Duodenal mucosa (tissue), 2 donors: ENCODE results near the gene MYO1G.

Experiments
- H3K27ac ChIP-seq: one replicate; pipeline ENCODE4 v1.7.0; 2013; ENCODE audit warnings: low read depth, low read length
- H3K27me3 ChIP-seq, 2 donors: one replicate each; pipeline ENCODE4 v1.7.0; 2013; ENCODE audit warnings: low read length in 2 of 2, control low read depth in 1 of 2; ENCODE audit not compliant: insufficient read depth in 2 of 2, control insufficient read depth in 1 of 2
- H3K36me3 ChIP-seq, 2 donors: one replicate each; pipeline ENCODE4 v1.7.0; 2013; ENCODE audit warnings: low read length in 2 of 2, control low read depth in 1 of 2; ENCODE audit not compliant: insufficient read depth in 2 of 2, control insufficient read depth in 1 of 2
- H3K4me1 ChIP-seq, 2 donors: one replicate each; pipeline ENCODE4 v1.7.0; 2013; ENCODE audit warnings: low read length in 2 of 2, control low read depth in 1 of 2; ENCODE audit not compliant: insufficient read depth in 2 of 2, control insufficient read depth in 1 of 2
- H3K4me3 ChIP-seq, 2 donors: one replicate each; pipeline ENCODE4 v1.7.0; 2013; ENCODE audit warnings: low read length in 2 of 2, low read depth in 1 of 2
- H3K9ac ChIP-seq, 2 donors: one replicate each; pipeline ENCODE4 v1.7.0; 2013; ENCODE audit warnings: low read length in 2 of 2, low read depth in 1 of 2
- H3K9me3 ChIP-seq, 2 donors: one replicate each; pipeline ENCODE4 v1.7.0; 2013; ENCODE audit warnings: low read length in 2 of 2, control low read depth in 1 of 2; ENCODE audit not compliant: control insufficient read depth in 1 of 2

The MYO1G gene

DNA sequence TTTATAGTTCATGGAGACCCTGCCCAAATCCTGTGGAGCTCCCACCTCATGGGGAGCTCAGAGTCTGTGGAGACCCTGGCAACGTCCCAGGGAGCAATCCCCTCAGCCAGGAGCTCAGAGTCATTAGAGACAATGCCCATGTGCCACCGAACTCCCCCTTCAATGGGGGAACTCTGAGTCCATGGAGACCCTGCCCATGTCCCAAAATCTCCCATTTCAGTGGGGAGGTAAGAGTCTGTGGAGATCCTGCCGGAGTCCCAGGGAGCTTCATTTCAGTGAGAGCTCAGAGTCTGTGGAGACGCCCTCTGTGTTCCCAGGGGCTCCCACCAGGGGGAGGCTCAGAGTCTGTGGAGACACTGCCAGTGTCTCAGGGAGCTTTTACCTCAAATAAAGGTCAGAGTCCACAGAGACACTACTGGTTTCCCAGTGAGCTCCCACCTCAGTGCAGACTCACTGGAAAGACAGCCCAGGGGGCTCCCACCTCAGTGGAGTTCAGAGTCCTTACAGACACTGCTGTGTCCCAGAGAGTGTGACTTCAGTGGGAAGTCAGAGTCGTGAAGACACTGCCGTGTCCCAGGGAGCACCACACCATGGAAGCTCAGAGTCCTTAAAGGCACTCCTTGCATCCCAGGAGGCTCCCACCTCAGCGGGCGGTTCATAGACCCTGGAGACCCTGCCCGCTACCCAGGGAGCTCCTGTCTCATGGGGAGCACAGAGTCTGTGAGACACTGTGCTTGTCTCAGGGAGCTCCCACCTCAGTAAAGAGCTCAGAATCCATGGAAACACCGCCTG, 5.0 kb downstream of the MYO1G start:
- peaks cover 4 to 9% of the 10 kb centered on the region in 2 donors for H3K36me3 ChIP-seq
- H3K4me1 ChIP-seq: peaks cover 5 to 20% of the 10 kb centered on the region in 2 donors
- H3K9ac ChIP-seq: no peak overlapping the region
- H3K4me3 ChIP-seq: no peak overlapping the region
- no peak overlapping the region for H3K27ac ChIP-seq
- H3K27me3 ChIP-seq: no peaks in the 10 kb centered on the region
- H3K9me3 ChIP-seq: no peaks in the 10 kb centered on the region

DNA sequence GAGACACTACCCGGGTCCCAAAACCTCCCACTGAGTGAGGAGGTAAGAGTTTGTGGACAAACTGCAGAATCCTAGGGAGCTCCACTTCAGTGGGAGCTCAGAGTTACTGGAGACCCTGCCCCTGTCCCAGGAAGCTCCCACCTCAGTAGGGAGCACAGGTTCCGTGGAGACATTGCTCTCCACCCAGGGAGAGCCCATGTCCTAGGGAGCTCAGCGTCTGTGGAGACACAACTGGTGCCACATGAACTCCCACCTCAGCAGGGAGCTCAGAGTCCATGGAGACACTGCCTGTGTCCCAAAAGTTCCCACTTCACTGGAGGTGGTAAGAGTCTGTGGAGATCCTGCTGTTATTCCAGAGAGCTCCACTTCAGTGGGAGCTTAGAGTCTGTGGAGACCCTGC, 6.3 kb downstream of the MYO1G start:
- no peaks in the 10 kb centered on the region for H3K9me3 ChIP-seq
- H3K27me3 ChIP-seq: no peaks in the 10 kb centered on the region
- H3K9ac ChIP-seq: no peak overlapping the region
- H3K27ac ChIP-seq: no peak overlapping the region
- H3K4me3 ChIP-seq: no peak overlapping the region
- H3K4me1 ChIP-seq: peaks cover 5 to 7% of the 10 kb centered on the region in 2 donors
- peaks cover 4 to 9% of the 10 kb centered on the region in 2 donors for H3K36me3 ChIP-seq

DNA sequence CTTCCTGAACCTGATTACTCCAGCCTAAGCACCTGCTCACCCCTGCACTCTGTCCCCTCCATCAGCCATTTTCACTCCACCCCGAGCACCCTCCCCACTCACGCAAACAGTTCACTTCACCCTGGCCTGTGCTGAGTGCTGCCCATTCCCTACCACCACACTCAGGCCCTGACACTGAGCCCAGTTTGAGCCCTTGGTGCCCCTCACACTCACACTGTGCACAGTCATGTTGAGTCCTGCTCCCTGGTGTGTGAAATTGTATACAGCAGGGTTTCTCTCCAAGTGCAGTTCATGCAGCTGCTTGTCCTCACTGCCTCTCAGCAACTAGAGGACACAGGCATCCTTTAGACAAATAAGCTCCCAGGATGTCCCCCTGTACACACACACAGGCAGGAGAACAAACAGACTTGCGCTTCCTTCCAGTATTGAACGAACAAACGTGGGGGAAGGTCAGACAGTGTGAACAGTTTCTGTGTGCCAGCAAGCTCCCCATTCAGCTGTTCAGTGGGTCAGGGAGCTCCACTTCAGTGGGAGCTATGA, 6.8 kb downstream of the MYO1G start:
- Histone ChIP-seq H3K9ac (no peak overlapping the region), H3K9me3 (no peaks in the 10 kb centered on the region), H3K36me3 (peaks cover 4 to 9% of the 10 kb centered on the region in 2 donors), H3K27ac (no peak overlapping the region), H3K4me3 (no peak overlapping the region), H3K4me1 (peaks cover 5 to 9% of the 10 kb centered on the region in 2 donors), H3K27me3 (no peaks in the 10 kb centered on the region)

DNA sequence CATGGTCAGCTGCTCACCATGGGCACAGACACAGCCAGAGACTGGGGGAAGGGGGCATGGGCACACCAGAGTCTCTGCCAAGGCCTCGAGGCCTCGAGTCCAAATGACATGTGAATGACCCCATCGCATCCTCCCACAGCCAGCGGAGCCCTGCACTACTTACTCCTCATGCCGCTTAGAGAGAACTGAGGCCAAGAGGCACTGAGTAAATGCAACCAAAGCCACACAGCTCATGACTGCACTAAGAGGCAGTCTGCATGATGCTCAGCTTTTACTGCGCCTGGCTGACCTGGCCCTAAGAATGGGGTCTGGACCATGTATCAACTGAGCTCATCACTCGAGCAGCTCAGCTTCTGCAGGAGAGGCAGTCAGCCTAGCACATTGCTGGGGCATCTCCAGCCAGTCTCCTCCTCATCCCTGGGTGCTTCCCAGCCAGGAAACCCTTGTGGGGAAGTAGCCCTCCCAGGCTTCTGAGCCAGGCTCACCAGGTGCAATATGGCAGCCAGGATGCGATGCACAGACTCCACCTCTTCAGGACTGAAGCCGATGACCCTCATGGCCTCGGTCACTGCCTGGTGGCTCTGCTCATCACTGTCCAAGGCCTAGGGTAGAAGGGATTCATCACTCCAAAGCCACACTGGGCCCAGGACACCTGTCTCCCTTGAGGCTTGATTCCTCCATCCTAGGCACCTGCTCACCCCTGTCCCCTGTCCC, 7.5 kb downstream of the MYO1G start:
- no peak overlapping the region for H3K27ac ChIP-seq

DNA sequence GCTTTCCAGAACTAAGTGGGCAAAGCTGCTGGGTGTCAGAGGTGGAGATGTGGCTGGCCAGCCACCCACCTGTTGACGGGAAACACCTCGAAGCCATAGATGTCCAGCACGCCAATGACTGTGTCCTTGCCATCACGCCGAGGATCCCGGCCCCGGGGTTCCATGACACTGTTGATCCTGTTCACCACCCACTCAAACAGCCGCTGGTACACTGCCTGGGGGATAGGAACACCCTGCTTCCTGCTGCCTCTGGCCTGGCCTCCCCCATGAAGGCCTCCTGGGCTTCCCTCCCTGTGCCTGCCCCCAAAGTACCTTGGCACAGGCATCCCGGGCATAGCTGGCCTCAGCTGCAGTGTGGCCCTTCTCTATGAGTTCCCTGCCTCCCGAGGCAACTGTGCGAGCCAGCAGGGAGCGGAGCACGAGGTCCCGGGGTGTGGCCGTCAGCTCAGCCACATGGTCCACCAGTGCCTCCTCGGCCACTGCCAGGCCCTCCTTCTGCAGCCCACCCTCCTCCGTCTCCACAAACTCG, 8.2 kb downstream of the MYO1G start:
- Histone ChIP-seq H3K9me3 (no peaks in the 10 kb centered on the region), H3K36me3 (peaks cover 0 to 4% of the 10 kb centered on the region in 2 donors), H3K9ac (no peak overlapping the region), H3K27ac (no peak overlapping the region), H3K27me3 (no peaks in the 10 kb centered on the region), H3K4me1 (peaks cover 5 to 10% of the 10 kb centered on the region in 2 donors), H3K4me3 (no peak overlapping the region)

More for the DNA sequence above, 7.5 kb downstream of the MYO1G start:
- H3K27me3 ChIP-seq: no peaks in the 10 kb centered on the region
- H3K9me3 ChIP-seq: no peaks in the 10 kb centered on the region
- peaks cover 4 to 9% of the 10 kb centered on the region in 2 donors for H3K36me3 ChIP-seq
- peaks cover 5 to 10% of the 10 kb centered on the region in 2 donors for H3K4me1 ChIP-seq
- H3K4me3 ChIP-seq: no peak overlapping the region
- H3K9ac ChIP-seq: no peak overlapping the region

DNA sequence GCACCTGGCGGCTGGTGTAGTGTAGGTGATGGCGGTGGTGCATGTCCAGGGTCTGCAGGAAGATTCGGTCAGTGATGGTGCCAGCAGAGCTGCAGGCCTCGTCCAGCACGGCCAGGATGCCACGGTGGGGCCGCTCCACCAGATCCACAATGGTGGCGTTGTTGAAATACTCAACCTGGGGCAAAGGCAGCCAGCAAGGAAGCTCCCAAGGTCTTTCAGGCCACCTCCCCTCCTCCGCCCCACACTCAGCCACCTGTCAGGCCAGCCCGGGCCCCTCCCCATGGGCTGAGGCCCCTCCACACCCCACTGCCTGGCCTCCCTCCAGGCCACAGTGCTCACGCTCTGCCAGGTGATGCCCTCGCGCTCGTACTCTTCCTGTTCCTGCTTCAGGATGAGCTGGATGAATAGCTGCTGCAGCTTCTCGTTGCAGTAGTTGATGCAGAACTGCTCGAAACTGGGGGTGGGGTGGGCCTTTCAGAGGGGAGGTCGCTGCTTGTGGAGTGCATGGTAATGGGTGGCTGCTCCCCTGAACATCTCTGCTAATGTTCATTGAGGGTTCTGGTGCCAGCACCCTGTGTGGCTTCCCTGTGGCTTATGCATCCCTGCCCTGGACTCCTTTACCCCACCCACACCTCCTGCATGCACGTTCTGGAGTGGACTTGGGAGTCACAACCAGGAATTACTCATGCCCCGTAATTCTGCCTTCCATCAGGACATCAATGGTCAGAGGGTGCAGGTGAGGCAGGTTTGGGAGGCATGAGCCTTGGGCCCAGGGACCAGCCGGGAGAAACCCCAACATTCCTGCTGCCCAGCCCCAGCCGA, 8.9 kb downstream of the MYO1G start:
- peaks cover 5 to 10% of the 10 kb centered on the region in 2 donors for H3K4me1 ChIP-seq
- H3K4me3 ChIP-seq: no peak overlapping the region
- no peaks in the 10 kb centered on the region for H3K36me3 ChIP-seq
- H3K27ac ChIP-seq: no peak overlapping the region
- no peak overlapping the region for H3K9ac ChIP-seq
- H3K27me3 ChIP-seq: no peaks in the 10 kb centered on the region
- H3K9me3 ChIP-seq: no peaks in the 10 kb centered on the region

DNA sequence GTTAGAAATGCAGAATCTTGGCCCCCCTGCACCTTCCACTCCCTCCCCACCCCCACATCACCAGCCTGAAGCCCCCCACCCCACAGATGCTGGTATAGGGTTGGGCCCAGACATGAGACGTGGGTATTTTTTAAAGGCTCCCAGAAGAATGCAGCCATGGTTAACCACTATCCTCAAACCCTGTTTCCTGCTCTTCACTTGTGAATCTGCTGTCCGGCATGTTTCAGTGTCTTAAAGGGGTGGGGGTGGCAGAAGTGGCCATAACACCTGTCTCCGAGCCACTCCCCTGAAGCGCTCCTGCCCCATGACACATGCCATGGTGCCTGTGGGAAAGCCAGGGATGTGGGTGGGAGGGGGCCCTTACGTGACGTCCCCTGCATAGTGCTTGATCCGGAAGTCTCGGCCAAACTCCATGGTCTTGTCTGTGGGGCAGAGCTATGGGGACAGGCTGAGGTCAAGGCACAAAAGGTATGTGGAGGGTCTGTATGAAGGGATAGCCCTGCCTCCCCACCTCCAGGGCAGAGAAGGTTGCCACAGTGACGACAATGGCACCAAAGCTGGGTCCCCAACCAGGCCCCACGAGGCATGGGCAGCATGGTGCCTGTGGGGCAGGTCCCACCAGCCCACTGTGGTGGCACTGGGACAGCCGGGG, 9.6 kb downstream of the MYO1G start:
- H3K27ac ChIP-seq: no peak overlapping the region
- H3K4me1 ChIP-seq: peaks cover 4 to 10% of the 10 kb centered on the region in 2 donors
- no peak overlapping the region for H3K9ac ChIP-seq
- H3K9me3 ChIP-seq: no peaks in the 10 kb centered on the region
- H3K4me3 ChIP-seq: no peak overlapping the region
- no peaks in the 10 kb centered on the region for H3K36me3 ChIP-seq
- no peaks in the 10 kb centered on the region for H3K27me3 ChIP-seq

DNA sequence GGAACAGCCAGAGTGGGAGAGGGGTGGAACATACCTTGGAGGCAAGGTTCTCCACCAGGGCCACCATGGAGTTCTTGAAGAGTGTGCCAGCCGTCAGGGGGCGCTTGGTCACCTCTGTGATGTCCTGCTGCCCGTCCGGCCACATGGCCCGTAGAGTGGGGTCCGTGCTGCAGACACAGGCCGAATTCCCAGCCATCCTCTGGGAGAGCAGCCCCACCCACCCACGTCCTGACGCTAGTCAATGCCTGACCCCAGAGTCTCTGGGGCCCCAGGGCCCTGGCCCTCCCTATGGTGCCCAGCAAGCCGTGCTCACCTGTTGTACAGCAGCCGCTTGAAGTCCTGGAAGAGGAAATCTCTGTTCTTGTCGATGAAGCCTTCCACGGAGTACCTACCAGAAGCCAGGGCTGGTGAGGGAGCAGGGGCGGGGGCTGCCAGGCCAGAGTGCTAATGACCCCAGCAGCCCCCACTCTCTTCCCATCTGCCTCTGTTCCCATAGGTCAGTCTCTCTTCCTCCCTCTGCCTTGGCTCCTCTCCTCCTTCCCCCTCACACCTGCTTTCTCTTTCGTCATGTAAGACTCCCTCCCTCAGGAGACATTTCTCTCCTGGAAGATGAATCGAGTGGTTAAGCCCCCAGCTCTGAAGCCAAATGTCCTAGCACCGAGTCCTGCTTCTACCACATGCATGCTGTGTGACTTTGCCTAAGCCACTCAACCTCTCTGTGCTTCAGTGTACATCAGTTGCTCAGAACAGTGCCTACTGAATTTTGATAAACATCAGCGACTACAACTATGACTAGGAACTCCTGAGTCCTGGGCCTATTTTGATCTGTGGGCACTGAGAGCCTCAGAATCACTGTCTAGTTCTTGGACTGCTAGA, 11.0 kb downstream of the MYO1G start:
- Histone ChIP-seq H3K9me3 (no peaks in the 10 kb centered on the region), H3K4me1 (peaks cover 0 to 9% of the 10 kb centered on the region in 2 donors), H3K27me3 (peaks cover 0 to 1% of the 10 kb centered on the region in 2 donors), H3K27ac (no peak overlapping the region), H3K9ac (no peak overlapping the region), H3K36me3 (no peaks in the 10 kb centered on the region), H3K4me3 (no peak overlapping the region)
